Smooth muscle cell (in vitro differentiated cells): ENCODE measurements around the gene RAD18. TPM values are rescaled to one million over a fixed set of nuclear protein-coding genes. Genes with fewer than 3 reads are reported as not detected.
A peak's percentile ranks its signal among the peaks of the same experiment; 100 is the strongest.

ENCODE experiments used
- DNase-seq: peaks from one replicate; lab custom pipeline; 2025; ENCODE audit not compliant: unreplicated experiment; lab: John Stamatoyannopoulos, UW
- H2AFZ ChIP-seq: fragments of 200-600 bp; sonication (generic); 2 replicates; pipeline ENCODE4 v1.6.0; 2016; ENCODE audit warnings: antibody characterized with exemption, low read depth, mild to moderate bottlenecking
- H3F3A ChIP-seq: fragments of 200-600 bp; sonication (generic); 2 replicates; pipeline ENCODE4 v1.6.0; 2017; ENCODE audit warnings: antibody characterized with exemption, low read depth
- H3K27ac ChIP-seq: fragments of 200-600 bp; sonication (generic); 2 replicates; pipeline ENCODE4 v1.5.1; 2016; ENCODE audit warnings: low read depth, mild to moderate bottlenecking
- H3K27me3 ChIP-seq: fragments of 200-600 bp; sonication (generic); 2 replicates; pipeline ENCODE4 v1.6.1; 2016; ENCODE audit warnings: low read depth, mild to moderate bottlenecking
- H3K36me3 ChIP-seq: fragments of 200-600 bp; sonication (generic); 2 replicates; pipeline ENCODE4 v1.5.1; 2016; ENCODE audit warnings: low read depth
- H3K4me1 ChIP-seq: fragments of 200-600 bp; sonication (generic); 2 replicates; pipeline ENCODE4 v1.5.1; 2016; ENCODE audit warnings: low read depth
- H3K4me2 ChIP-seq: fragments of 200-600 bp; sonication (generic); 2 replicates; pipeline ENCODE4 v1.6.0; 2016; ENCODE audit warnings: mild to moderate bottlenecking
- H3K4me3 ChIP-seq: fragments of 200-600 bp; sonication (generic); 2 replicates; pipeline ENCODE4 v1.5.1; 2016; ENCODE audit warnings: mild to moderate bottlenecking
- H3K79me2 ChIP-seq: fragments of 200-600 bp; sonication (generic); 2 replicates; pipeline ENCODE4 v1.6.0; 2016; ENCODE audit warnings: low read depth, mild to moderate bottlenecking
- H3K9ac ChIP-seq: fragments of 200-600 bp; sonication (generic); 2 replicates; pipeline ENCODE4 v1.6.0; 2016; ENCODE audit warnings: low read depth
- H3K9me3 ChIP-seq: fragments of 200-600 bp; sonication (generic); replicated peaks from 2 replicates; pipeline ENCODE4 v1.5.1; 2016; ENCODE audit warnings: low read depth
- H4K20me1 ChIP-seq: fragments of 200-600 bp; sonication (generic); 2 replicates; pipeline ENCODE4 v1.6.0; 2016; ENCODE audit warnings: low read depth
- CTCF ChIP-seq: fragments of 200-600 bp; sonication (generic); IDR thresholded peaks from 2 replicates; pipeline ENCODE4 v1.5.1; 2017; ENCODE audit warnings: borderline replicate concordance, mild to moderate bottlenecking, antibody characterized with exemption; ENCODE audit not compliant: insufficient read depth, poor library complexity, severe bottlenecking
- WGBS: methylation state at CpG from one replicate; pipeline ENCODE4 v1.1.7; 2016; ENCODE audit warnings: low lambda C conversion rate; 5-methylcytosine and 5-hydroxymethylcytosine counted together
- polyA plus RNA-seq: library from polyadenylated mRNA; unstranded; fragments of >200 nt; fragmentation: Nextera tagmentation; extraction: Ambion mirVana; gene quantifications from 2 replicates; pipeline ENCODE4 v1.2.1, GENCODE V29; 2016
- total RNA-seq: library from RNA; depleted of rRNA; stranded (reverse); fragments of >200 nt; gene quantifications from 2 replicates; pipeline ENCODE4 v1.2.3, GENCODE V29; 2014

The RAD18 gene
- total and polyA plus RNA-seq, 2 experiments from 2014 or later, result 8.9 to 16.0 TPM

DNA sequence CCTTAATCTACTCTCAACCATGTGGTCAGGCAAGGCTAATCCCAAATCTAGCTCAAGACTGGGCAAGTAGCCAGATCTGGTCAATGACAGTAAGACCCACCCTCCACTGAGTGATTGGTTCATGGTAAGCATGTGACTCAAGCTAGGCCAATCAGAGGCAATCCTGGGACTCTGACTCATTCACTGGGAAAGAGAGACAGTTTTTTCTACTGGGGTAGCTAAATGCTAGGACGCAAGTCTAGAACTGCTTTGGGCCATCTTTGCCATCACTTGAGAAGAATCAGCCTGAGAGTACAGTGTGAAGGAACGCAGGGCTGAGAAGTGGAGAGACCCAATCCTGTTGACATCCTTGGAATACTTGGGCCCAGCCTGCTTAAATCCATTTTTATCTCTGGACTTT, 9.4 kb upstream of the RAD18 start:
- Histone ChIP-seq H3K4me1 (no peaks in the 10 kb centered on the region), H3K79me2 (no peaks in the 10 kb centered on the region), H3F3A (no peaks in the 10 kb centered on the region), H4K20me1 (no peaks in the 10 kb centered on the region), H3K9me3 (no peaks in the 10 kb centered on the region), H3K4me3 (no peak overlapping the region), H3K9ac (no peak overlapping the region), H3K36me3 (no peaks in the 10 kb centered on the region), H3K27me3 (peaks cover 14% of the 10 kb centered on the region), H3K4me2 (no peak overlapping the region), H2AFZ (no peak overlapping the region), H3K27ac (no peak overlapping the region)
- no peak for DNase-seq
- no peak for TF ChIP-seq CTCF
- WGBS, result 81% methylated on average over 2 of the region's 2 CpGs

DNA sequence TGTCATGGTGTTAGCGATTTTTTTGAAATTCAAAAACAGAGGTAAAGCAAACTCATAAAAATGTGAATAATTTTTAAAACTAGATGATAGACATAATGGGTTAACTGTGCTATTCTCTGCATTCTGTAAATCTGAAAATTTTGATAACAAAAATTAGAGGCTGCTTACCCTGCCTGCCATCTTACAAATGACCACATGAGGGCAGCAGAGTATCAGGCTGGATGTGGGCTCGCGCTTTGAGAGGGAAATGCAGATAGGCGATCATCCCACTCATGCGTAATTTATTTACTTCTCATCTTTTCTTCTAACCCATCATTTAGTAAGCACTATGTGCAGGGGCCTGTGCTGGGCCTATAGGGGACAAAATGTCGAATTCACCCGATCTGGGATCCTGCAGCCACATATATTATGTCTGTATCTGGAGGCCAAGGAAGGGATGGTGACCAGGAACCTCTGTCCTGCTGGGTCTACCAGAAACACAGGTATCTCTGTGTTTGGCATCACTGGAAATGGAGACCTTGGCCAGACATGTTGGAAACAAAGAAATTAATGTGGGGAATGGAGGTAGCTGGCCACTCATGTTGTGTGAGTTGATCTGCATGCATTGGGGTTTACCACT, 7.8 kb upstream of the RAD18 start:
- H2AFZ ChIP-seq, result no peak overlapping the region
- no peaks in the 10 kb centered on the region for H4K20me1 ChIP-seq
- 2% methylated on average over 7 of the region's 7 CpGs for WGBS
- H3F3A ChIP-seq, result no peaks in the 10 kb centered on the region
- no peak overlapping the region for H3K9ac ChIP-seq
- H3K79me2 ChIP-seq, result no peaks in the 10 kb centered on the region
- H3K27ac ChIP-seq, result no peak overlapping the region
- peak; percentile 20 for DNase-seq
- H3K4me2 ChIP-seq, result no peak overlapping the region
- peak; percentile 99 for TF ChIP-seq CTCF
- no peaks in the 10 kb centered on the region for H3K36me3 ChIP-seq
- H3K4me1 ChIP-seq, result no peaks in the 10 kb centered on the region
- H3K4me3 ChIP-seq, result no peak overlapping the region
- no peaks in the 10 kb centered on the region for H3K9me3 ChIP-seq
- peaks cover 14% of the 10 kb centered on the region for H3K27me3 ChIP-seq

DNA sequence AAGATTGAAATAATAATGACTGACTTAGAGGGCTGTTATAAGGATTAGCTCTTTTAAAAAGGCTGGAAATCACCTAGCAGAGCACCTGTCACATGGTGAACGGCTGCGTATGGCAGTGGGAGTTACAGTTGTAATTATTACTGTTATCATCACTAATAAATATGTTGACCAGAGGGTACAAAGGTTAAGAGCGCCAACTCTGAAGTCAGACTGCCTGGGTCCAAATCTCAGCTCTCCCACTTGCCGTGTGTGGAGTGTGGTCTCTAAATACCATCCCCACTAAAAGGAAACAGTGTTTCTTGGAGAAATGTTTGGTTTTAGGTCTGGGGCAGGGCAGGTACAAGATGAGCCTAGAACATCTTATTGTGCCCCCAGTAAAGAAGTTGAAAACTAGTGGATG, 6.0 kb upstream of the RAD18 start:
- Histone ChIP-seq H3K79me2 (no peaks in the 10 kb centered on the region), H3K36me3 (no peaks in the 10 kb centered on the region), H3K4me3 (no peak overlapping the region), H3K4me1 (no peaks in the 10 kb centered on the region), H3K9ac (no peak overlapping the region), H3F3A (no peaks in the 10 kb centered on the region), H3K27ac (no peak overlapping the region), H3K4me2 (no peak overlapping the region), H3K9me3 (no peaks in the 10 kb centered on the region), H2AFZ (no peak overlapping the region), H4K20me1 (no peaks in the 10 kb centered on the region), H3K27me3 (peaks cover 14% of the 10 kb centered on the region)
- no peak for TF ChIP-seq CTCF
- 93% methylated on average over 4 of the region's 4 CpGs for WGBS
- DNase-seq, result no peak

- no peak for DNase-seq
- H3K79me2 ChIP-seq, result no peaks in the 10 kb centered on the region
- H3K4me1 ChIP-seq, result peaks cover 3% of the 10 kb centered on the region
- TF ChIP-seq CTCF, result no peak
- no peaks in the 10 kb centered on the region for H3K36me3 ChIP-seq
- no peaks in the 10 kb centered on the region for H4K20me1 ChIP-seq
- H2AFZ ChIP-seq, result no peak overlapping the region
- H3K4me3 ChIP-seq, result no peak overlapping the region
- no peaks in the 10 kb centered on the region for H3K9me3 ChIP-seq
- H3K27ac ChIP-seq, result no peak overlapping the region
- peaks cover 14% of the 10 kb centered on the region for H3K27me3 ChIP-seq
- H3F3A ChIP-seq, result no peaks in the 10 kb centered on the region
- H3K9ac ChIP-seq, result no peak overlapping the region
- no peak overlapping the region for H3K4me2 ChIP-seq
- WGBS, result 87% methylated on average over 5 of the region's 5 CpGs
Observed at GRCh38 chr3:8968375-8968882, 5.2 kb upstream of the RAD18 start.
